22Rv1 (cell line): Measurements from ENCODE around the gene TMEM270.
A peak's percentile ranks its signal among the peaks of the same experiment; 100 is the strongest.

Experiments used
- CTCF ChIP-seq: fragments of 450-650 bp; IDR thresholded peaks from 2 replicates; pipeline ENCODE4 v1.5.1; 2017; ENCODE audit warnings: mild to moderate bottlenecking
- ZFX ChIP-seq: fragments of 450-650 bp; IDR thresholded peaks from 2 replicates; pipeline ENCODE4 v1.6.1; 2017; ENCODE audit warnings: antibody characterized with exemption, borderline replicate concordance

- TF ChIP-seq ZFX (no peak), CTCF (peak; percentile 97)
These were observed 49.2 kb upstream of the TMEM270 start for GRCh38 chr7:73811760-73812168.
